ENCODE measurements around the gene AQP12A.
"Not testable (repeated sequence)": the region's sequence is repeated elsewhere in the genome, so short reads cannot be mapped to it uniquely, and the experiment has no call there.

The AQP12A gene

GRCh38 chr2:240686460-240686859 lies 5.2 kb upstream of the AQP12A start:
- Mint-ChIP-seq H3K27me3 (no peaks in the 10 kb centered on the region), H3K9me3 (no peaks in the 10 kb centered on the region), H3K27ac (peak overlapping the region; percentile 58 to 85), H3K4me3 (peak overlapping the region; percentile 14 to 37), H3K4me1 (ENCODE audit: low read depth in 2 of 2) (peaks cover 13 to 20% of the 10 kb centered on the region in 2 donors), H3K36me3 (ENCODE audit: insufficient read depth) (no peaks in the 10 kb centered on the region)
- ATAC-seq (replicated peaks) (peak; percentile 51), DNase-seq (no peak)

GRCh38 chr2:240687045-240687740 lies 4.5 kb upstream of the AQP12A start:
- ATAC-seq (replicated peaks) (no peak), DNase-seq (no peak)
- Mint-ChIP-seq H3K27me3 (no peaks in the 10 kb centered on the region), H3K36me3 (ENCODE audit: insufficient read depth) (no peaks in the 10 kb centered on the region), H3K4me1 (ENCODE audit: low read depth in 2 of 2) (peaks cover 13 to 20% of the 10 kb centered on the region in 2 donors), H3K4me3 (no peak overlapping the region), H3K27ac (peak overlapping the region; percentile 58 to 85), H3K9me3 (no peaks in the 10 kb centered on the region)

- Mint-ChIP-seq H3K9me3 (no peaks in the 10 kb centered on the region), H3K36me3 (ENCODE audit: insufficient read depth) (no peaks in the 10 kb centered on the region), H3K4me3 (no peak overlapping the region), H3K27me3 (no peaks in the 10 kb centered on the region), H3K27ac (no peak overlapping the region), H3K4me1 (ENCODE audit: low read depth in 2 of 2) (peaks cover 13 to 20% of the 10 kb centered on the region in 2 donors)
- DNase-seq (no peak), ATAC-seq (replicated peaks) (no peak)
Measured at GRCh38 chr2:240687741-240688552, 3.7 kb upstream of the AQP12A start.

- no peak for ATAC-seq (replicated peaks)
- Mint-ChIP-seq H3K27me3 (no peaks in the 10 kb centered on the region), H3K9me3 (no peaks in the 10 kb centered on the region), H3K27ac (no peak overlapping the region), H3K36me3 (ENCODE audit: insufficient read depth) (no peaks in the 10 kb centered on the region), H3K4me1 (ENCODE audit: low read depth in 2 of 2) (peaks cover 13 to 18% of the 10 kb centered on the region in 2 donors), H3K4me3 (no peak overlapping the region)
- DNase-seq, result no peak
Measured at GRCh38 chr2:240688553-240688919, 3.1 kb upstream of the AQP12A start.

GRCh38 chr2:240689975-240690374 lies 1.7 kb upstream of the AQP12A start:
- DNase-seq (no peak), ATAC-seq (replicated peaks) (no peak)
- Mint-ChIP-seq H3K36me3 (ENCODE audit: insufficient read depth) (no peaks in the 10 kb centered on the region), H3K27ac (peak overlapping the region in 1 of 2 donors; percentile 81), H3K4me1 (ENCODE audit: low read depth in 2 of 2) (peaks cover 9 to 14% of the 10 kb centered on the region in 2 donors), H3K27me3 (no peaks in the 10 kb centered on the region), H3K9me3 (no peaks in the 10 kb centered on the region), H3K4me3 (peak overlapping the region; percentile 2 to 48)

GRCh38 chr2:240690421-240691074 lies 1.1 kb upstream of the AQP12A start:
- H3K9me3 Mint-ChIP-seq; DNase-seq; H3K27me3 Mint-ChIP-seq; H3K36me3 Mint-ChIP-seq (ENCODE audit: insufficient read depth): not testable (repeated sequence)
- Mint-ChIP-seq H3K4me3 (peak overlapping the region; percentile 31 to 48), H3K27ac (peak overlapping the region in 1 of 2 donors; percentile 81), H3K4me1 (ENCODE audit: low read depth in 2 of 2) (peaks cover 9 to 12% of the 10 kb centered on the region in 2 donors)
- ATAC-seq (replicated peaks), result peak; percentile 62

GRCh38 chr2:240691075-240691427 lies 615 bp upstream of the AQP12A start:
- ATAC-seq (replicated peaks); H3K36me3 Mint-ChIP-seq (ENCODE audit: insufficient read depth); H3K9me3 Mint-ChIP-seq; H3K27ac Mint-ChIP-seq; H3K27me3 Mint-ChIP-seq: not testable (repeated sequence)
- DNase-seq, result peak in 1 of 3 experiments; percentile 0
- H3K4me1 Mint-ChIP-seq (ENCODE audit: low read depth in 2 of 2), result peaks cover 8 to 11% of the 10 kb centered on the region in 2 donors
- peak overlapping the region; percentile 19 to 31 for H3K4me3 Mint-ChIP-seq

GRCh38 chr2:240692583-240693561 lies 1.2 kb downstream of the AQP12A start:
- ATAC-seq (replicated peaks); H3K27me3 Mint-ChIP-seq; H3K4me1 Mint-ChIP-seq (ENCODE audit: low read depth in 2 of 2); H3K27ac Mint-ChIP-seq; H3K36me3 Mint-ChIP-seq (ENCODE audit: insufficient read depth); H3K9me3 Mint-ChIP-seq; H3K4me3 Mint-ChIP-seq: not testable (repeated sequence)
- peak in 1 of 3 experiments; percentile 0 for DNase-seq

- not testable (repeated sequence) for H3K27ac Mint-ChIP-seq; H3K36me3 Mint-ChIP-seq (ENCODE audit: insufficient read depth); H3K27me3 Mint-ChIP-seq; H3K9me3 Mint-ChIP-seq; ATAC-seq (replicated peaks); H3K4me3 Mint-ChIP-seq; DNase-seq; H3K4me1 Mint-ChIP-seq (ENCODE audit: low read depth in 2 of 2)
Measured at GRCh38 chr2:240694304-240694703, 2.6 kb downstream of the AQP12A start.

- DNase-seq; H3K4me1 Mint-ChIP-seq (ENCODE audit: low read depth in 2 of 2); H3K36me3 Mint-ChIP-seq (ENCODE audit: insufficient read depth); H3K4me3 Mint-ChIP-seq; H3K27ac Mint-ChIP-seq; H3K9me3 Mint-ChIP-seq; H3K27me3 Mint-ChIP-seq; ATAC-seq (replicated peaks): not testable (repeated sequence)
Measured at GRCh38 chr2:240695593-240695992, 3.9 kb downstream of the AQP12A start.

- ATAC-seq (replicated peaks); H3K27ac Mint-ChIP-seq; H3K4me1 Mint-ChIP-seq (ENCODE audit: low read depth in 2 of 2); H3K27me3 Mint-ChIP-seq; H3K4me3 Mint-ChIP-seq; H3K9me3 Mint-ChIP-seq; DNase-seq; H3K36me3 Mint-ChIP-seq (ENCODE audit: insufficient read depth): not testable (repeated sequence)
Measured at GRCh38 chr2:240696469-240696868, 4.8 kb downstream of the AQP12A start.

GRCh38 chr2:240698852-240699561 lies 7.3 kb downstream of the AQP12A start:
- H3K9me3 Mint-ChIP-seq, result not testable (repeated sequence)
- peak; percentile 37 for ATAC-seq (replicated peaks)

More at GRCh38 chr2:240698852-240699561, 7.3 kb downstream of the AQP12A start:
- not testable (repeated sequence) for H3K4me3 Mint-ChIP-seq; H3K36me3 Mint-ChIP-seq (ENCODE audit: insufficient read depth); H3K27ac Mint-ChIP-seq; DNase-seq; H3K4me1 Mint-ChIP-seq (ENCODE audit: low read depth in 2 of 2)
- peaks cover 14 to 16% of the 10 kb centered on the region in 2 donors for H3K27me3 Mint-ChIP-seq
